B cell (primary cell): ENCODE measurements around the gene HRC. TPM values are rescaled to one million over a fixed set of nuclear protein-coding genes. Genes with fewer than 3 reads are reported as not detected.

Source experiments
- ATAC-seq: fragments of 200-7000 bp; cut with Tn5 transposase; one replicate; pipeline ENCODE4 v1.10.0; 2021; ENCODE audit warnings: low read depth, mild to moderate bottlenecking, moderate number of reproducible peaks, moderate library complexity
- CTCF ChIA-PET: fragments of 350-600 bp; sonication (Branson Sonifier 250); formaldehyde crosslinking; loops from one replicate; lab custom pipeline; 2021; ENCODE audit warnings: antibody characterized with exemption, inconsistent platforms; lab: Charles Lee
- POLR2A ChIA-PET: fragments of 350-600 bp; sonication (Branson Sonifier 250); formaldehyde crosslinking; loops from one replicate; lab custom pipeline; 2021; ENCODE audit warnings: antibody characterized with exemption; lab: Charles Lee
- DNase-seq: peaks from one replicate; pipeline ENCODE4 v3.0.0; 2013
- H2AFZ ChIP-seq: 2 replicates; pipeline ENCODE4 v1.6.1; 2012; ENCODE audit warnings: mild to moderate bottlenecking, low read depth, low read length; ENCODE audit not compliant: insufficient read depth, poor library complexity, severe bottlenecking
- H3K27ac ChIP-seq, 2 donors: 1 replicate in 1 of 2; 2 replicates in 1 of 2; pipeline ENCODE4 v1.5.1; 2012 to 2013; ENCODE audit warnings: low read length in 2 of 2, mild to moderate bottlenecking in 2 of 2, moderate library complexity in 1 of 2
- H3K27me3 ChIP-seq, 4 experiments: fragments of 200-600 bp in 1 of 4; sonication (generic) in 1 of 4; replicated peaks in 1 of 4; 1 replicate in 2 of 4; 2 replicates in 2 of 4; pipeline versions ENCODE4 v1.6.1 to v1.7.0; 2013 to 2016; ENCODE audit warnings: low read length in 3 of 4, mild to moderate bottlenecking in 2 of 4, mixed read lengths in 1 of 4, moderate library complexity in 1 of 4; ENCODE audit not compliant: insufficient read depth in 4 of 4, control insufficient read depth in 3 of 4; ENCODE audit errors: control extremely low read depth in 1 of 4
- H3K36me3 ChIP-seq, 2 experiments: replicated peaks in 1 of 2; 1 replicate in 1 of 2; 2 replicates in 1 of 2; pipeline versions ENCODE4 v1.6.1 to v1.7.1; 2013; ENCODE audit warnings: low read length in 1 of 2; ENCODE audit not compliant: insufficient read depth in 2 of 2, control insufficient read depth in 1 of 2; ENCODE audit errors: control extremely low read depth in 1 of 2, extremely low read depth in 1 of 2
- H3K4me1 ChIP-seq, 2 donors: fragments of 200-600 bp in 1 of 2; sonication (generic) in 1 of 2; 1 replicate in 1 of 2; 2 replicates in 1 of 2; pipeline versions ENCODE4 v1.5.1 to v1.6.1; 2013 to 2017; ENCODE audit warnings: low read length in 2 of 2; ENCODE audit not compliant: control insufficient read depth in 2 of 2, insufficient read depth in 2 of 2
- H3K4me2 ChIP-seq: replicated peaks from 2 replicates; pipeline ENCODE3; 2012; ENCODE audit warnings: mild to moderate bottlenecking, low read depth, low read length; ENCODE audit not compliant: poor library complexity, severe bottlenecking
- H3K4me3 ChIP-seq, 5 experiments: fragments of 200-600 bp in 1 of 5; sonication (generic) in 1 of 5; 1 replicate in 3 of 5; 2 replicates in 2 of 5; pipeline versions ENCODE4 v1.5.1 to v1.7.0; 2011 to 2016; ENCODE audit warnings: low read length in 4 of 5, mild to moderate bottlenecking in 4 of 5, low read depth in 2 of 5, control low read depth in 1 of 5, moderate library complexity in 1 of 5; ENCODE audit not compliant: insufficient read depth in 1 of 5; ENCODE audit errors: control extremely low read depth in 1 of 5, extremely low read depth in 1 of 5
- H3K79me2 ChIP-seq: fragments of 200-600 bp; sonication (generic); one replicate; pipeline ENCODE4 v1.6.0; 2016; ENCODE audit warnings: low read length; ENCODE audit not compliant: control insufficient read depth, insufficient read depth
- H3K9ac ChIP-seq: fragments of 200-600 bp; sonication (generic); 2 replicates; pipeline ENCODE4 v1.6.1; 2017; ENCODE audit warnings: mild to moderate bottlenecking, low read length, moderate library complexity
- H3K9me3 ChIP-seq, 3 donors: one replicate each; pipeline versions ENCODE4 v1.6.1 to v1.7.1; 2013; ENCODE audit warnings: low read length in 2 of 3; ENCODE audit not compliant: control insufficient read depth in 2 of 3, insufficient read depth in 1 of 3; ENCODE audit errors: control extremely low read depth in 1 of 3
- H4K20me1 ChIP-seq: 2 replicates; pipeline ENCODE4 v1.6.0; 2012; ENCODE audit warnings: mild to moderate bottlenecking, low read length; ENCODE audit not compliant: insufficient read depth, control insufficient read depth, poor library complexity, severe bottlenecking
- H3K27ac Mint-ChIP-seq: one replicate; pipeline ENCODE4 v1.8.0; 2021; ENCODE audit warnings: mixed read lengths
- H3K27me3 Mint-ChIP-seq: one replicate; pipeline ENCODE4 v1.8.0; 2021; ENCODE audit warnings: mixed read lengths
- H3K4me1 Mint-ChIP-seq: one replicate; pipeline ENCODE4 v1.8.0; 2021; ENCODE audit warnings: mixed read lengths
- H3K4me3 Mint-ChIP-seq: one replicate; pipeline ENCODE4 v1.8.0; 2021; ENCODE audit warnings: mixed read lengths
- H3K9me3 Mint-ChIP-seq: one replicate; pipeline ENCODE4 v1.8.0; 2022; ENCODE audit warnings: mixed read lengths; ENCODE audit not compliant: insufficient read depth
- EZH2 ChIP-seq: IDR thresholded peaks from 2 replicates; pipeline ENCODE4 v1.6.1; 2012; ENCODE audit warnings: borderline replicate concordance, low read depth, mild to moderate bottlenecking, moderate library complexity, low read length; ENCODE audit not compliant: insufficient read depth, poor library complexity, severe bottlenecking
- WGBS: methylation state at CpG from one replicate; pipeline ENCODE4 v1.1.5; 2013; ENCODE audit warnings: missing lambda C conversion rate; ENCODE audit not compliant: insufficient coverage; 5-methylcytosine and 5-hydroxymethylcytosine counted together
- intact Hi-C: fragments of 100-400 bp; cut with micrococcal nuclease; formaldehyde crosslinking; loops from one replicate; pipeline ENCODE4 v1.10.0; 2022
- polyA plus RNA-seq: library from polyadenylated mRNA; depleted of rRNA; stranded (reverse); fragments of >200 nt; gene quantifications from 2 replicates; pipeline ENCODE4 v1.2.3, GENCODE V29; 2012
- total RNA-seq, 2 donors: library from RNA; stranded (reverse); fragments of 120-200 nt in 1 of 2; gene quantifications; 1 replicate in 1 of 2; 2 replicates in 1 of 2; pipeline versions ENCODE4 v1.2.3 to v1.2.4, GENCODE V29; 2013 to 2022
- TF ChIP-seq, protein P1 (sequence below): fragments of 200-600 bp; IDR thresholded peaks from one replicate; pipeline ENCODE4 v1.8.0; 2022; ENCODE audit warnings: antibody characterized with exemption, mild to moderate bottlenecking

Gene HRC
- total and polyA plus RNA-seq, 2 donors (not counting 1 experiment from before 2014, with no cell fraction given): not detected

DNA sequence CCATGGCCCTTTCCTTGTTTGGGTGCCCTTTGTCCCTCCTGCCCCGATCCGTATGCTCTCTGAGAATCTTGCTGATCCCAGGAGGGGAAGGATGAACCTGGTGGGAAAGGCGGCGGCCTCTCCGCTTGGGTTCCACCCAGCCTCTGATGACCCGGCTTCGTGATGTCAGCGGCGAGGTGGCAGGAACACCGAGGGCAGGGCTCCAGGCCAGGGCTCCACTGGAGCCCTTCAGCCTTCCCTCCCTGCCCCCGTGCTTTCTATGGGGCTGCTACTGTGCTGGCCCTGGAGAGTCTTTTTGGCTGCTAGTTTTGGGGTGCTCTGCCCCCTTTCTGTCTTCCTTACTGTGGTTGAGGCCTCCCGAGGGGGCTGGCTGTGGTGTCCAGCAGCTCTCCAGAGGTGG, 52.9 kb downstream of the HRC start:
- TF ChIP-seq, protein P1, sequence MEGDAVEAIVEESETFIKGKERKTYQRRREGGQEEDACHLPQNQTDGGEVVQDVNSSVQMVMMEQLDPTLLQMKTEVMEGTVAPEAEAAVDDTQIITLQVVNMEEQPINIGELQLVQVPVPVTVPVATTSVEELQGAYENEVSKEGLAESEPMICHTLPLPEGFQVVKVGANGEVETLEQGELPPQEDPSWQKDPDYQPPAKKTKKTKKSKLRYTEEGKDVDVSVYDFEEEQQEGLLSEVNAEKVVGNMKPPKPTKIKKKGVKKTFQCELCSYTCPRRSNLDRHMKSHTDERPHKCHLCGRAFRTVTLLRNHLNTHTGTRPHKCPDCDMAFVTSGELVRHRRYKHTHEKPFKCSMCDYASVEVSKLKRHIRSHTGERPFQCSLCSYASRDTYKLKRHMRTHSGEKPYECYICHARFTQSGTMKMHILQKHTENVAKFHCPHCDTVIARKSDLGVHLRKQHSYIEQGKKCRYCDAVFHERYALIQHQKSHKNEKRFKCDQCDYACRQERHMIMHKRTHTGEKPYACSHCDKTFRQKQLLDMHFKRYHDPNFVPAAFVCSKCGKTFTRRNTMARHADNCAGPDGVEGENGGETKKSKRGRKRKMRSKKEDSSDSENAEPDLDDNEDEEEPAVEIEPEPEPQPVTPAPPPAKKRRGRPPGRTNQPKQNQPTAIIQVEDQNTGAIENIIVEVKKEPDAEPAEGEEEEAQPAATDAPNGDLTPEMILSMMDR: no peak
- TF ChIP-seq EZH2: no peak
- peaks cover 1 to 83% of the 10 kb centered on the region in 2 experiments for H3K36me3 ChIP-seq
- peaks cover 8% of the 10 kb centered on the region for H3K4me1 Mint-ChIP-seq
- H3K9me3 Mint-ChIP-seq: no peaks in the 10 kb centered on the region
- no peak overlapping the region for H2AFZ ChIP-seq
- H3K4me2 ChIP-seq: no peak overlapping the region
- DNase-seq: no peak
- CTCF ChIA-PET: interaction anchor here (1.1 kb wide), 1 partner anchor 105 kb away, joined by 4 read pairs; no protein-coding TSS in a partner anchor
- ATAC-seq: no peak
- H3K9ac ChIP-seq: no peak overlapping the region
- no peaks in the 10 kb centered on the region for H3K9me3 ChIP-seq
- intact Hi-C loops: no loop called here
- H3K27ac Mint-ChIP-seq: no peak overlapping the region
- peaks cover 13 to 14% of the 10 kb centered on the region in 2 donors for H3K4me1 ChIP-seq
- H3K27me3 ChIP-seq: no peaks in the 10 kb centered on the region
- peaks cover 87% of the 10 kb centered on the region for H4K20me1 ChIP-seq
- H3K79me2 ChIP-seq: peaks cover 35% of the 10 kb centered on the region
- POLR2A ChIA-PET: no interaction called here
- no peak overlapping the region for H3K4me3 Mint-ChIP-seq
- 92% methylated on average over 12 of the region's 12 CpGs for WGBS
- H3K27me3 Mint-ChIP-seq: no peaks in the 10 kb centered on the region
- H3K27ac ChIP-seq: no peak overlapping the region
- H3K4me3 ChIP-seq: no peak overlapping the region

Other genes starting within 250 kb of the HRC start
- 0.64 TPM in 1 of 2 replicates, not detected in the other for gene DHDH, start 221.7 kb downstream of the HRC start, total RNA-seq
- 0.82 TPM in 1 of 2 replicates, not detected in the other for gene DHDH, start 221.7 kb downstream of the HRC start, polyA plus RNA-seq
- 92.7 and 95.3 TPM in 2 replicates for gene BAX, start 200.5 kb downstream of the HRC start, total RNA-seq
- 109 and 114 TPM in 2 replicates for gene BAX, start 200.5 kb downstream of the HRC start, polyA plus RNA-seq
- 881 and 937 TPM in 2 replicates for gene FTL, start 190.1 kb downstream of the HRC start, total RNA-seq
- gene FTL, start 190.1 kb downstream of the HRC start, polyA plus RNA-seq: 534 and 832 TPM in 2 replicates
- gene GYS1, start 162.1 kb downstream of the HRC start, total RNA-seq: 62.7 and 63.0 TPM in 2 replicates
- gene GYS1, start 162.1 kb downstream of the HRC start, polyA plus RNA-seq: 22.7 and 28.9 TPM in 2 replicates
- gene RUVBL2, start 161.5 kb downstream of the HRC start, total RNA-seq: 36.1 and 44.8 TPM in 2 replicates
- gene RUVBL2, start 161.5 kb downstream of the HRC start, polyA plus RNA-seq: 50.7 and 57.4 TPM in 2 replicates
- gene LHB, start 138.3 kb downstream of the HRC start, total RNA-seq: 1.1 TPM in 1 of 2 replicates, not detected in the other
- gene LHB, start 138.3 kb downstream of the HRC start, polyA plus RNA-seq: 1.6 and 4.7 TPM in 2 replicates
- not detected in 2 replicates for gene CGB3, start 131.1 kb downstream of the HRC start, total RNA-seq
- gene CGB3, start 131.1 kb downstream of the HRC start, polyA plus RNA-seq: not detected in 2 replicates
- gene CGB2, start 123.5 kb downstream of the HRC start, total RNA-seq: not detected in 2 replicates
- not detected in 2 replicates for gene CGB2, start 123.5 kb downstream of the HRC start, polyA plus RNA-seq
- not detected in 2 replicates for gene CGB1, start 118.5 kb downstream of the HRC start, total RNA-seq
- gene CGB1, start 118.5 kb downstream of the HRC start, polyA plus RNA-seq: not detected in 2 replicates
- not detected in 2 replicates for gene CGB5, start 111.5 kb downstream of the HRC start, total RNA-seq
- not detected in 2 replicates for gene CGB5, start 111.5 kb downstream of the HRC start, polyA plus RNA-seq
- gene CGB8, start 106.3 kb downstream of the HRC start, total RNA-seq: not detected in 2 replicates
- gene CGB8, start 106.3 kb downstream of the HRC start, polyA plus RNA-seq: not detected in 2 replicates
- gene CGB7, start 97.6 kb downstream of the HRC start, total RNA-seq: not detected in 2 replicates
- gene CGB7, start 97.6 kb downstream of the HRC start, polyA plus RNA-seq: not detected in 2 replicates
- not detected in 2 replicates for gene NTF4, start 90.6 kb downstream of the HRC start, total RNA-seq
- gene NTF4, start 90.6 kb downstream of the HRC start, polyA plus RNA-seq: not detected in 2 replicates
- 0.10 TPM in 1 of 2 replicates, not detected in the other for gene KCNA7, start 82.7 kb downstream of the HRC start, total RNA-seq
- not detected in 2 replicates for gene KCNA7, start 82.7 kb downstream of the HRC start, polyA plus RNA-seq
- gene SNRNP70, start 69.9 kb downstream of the HRC start, total RNA-seq: 598 and 610 TPM in 2 replicates
- 954 and 1,219 TPM in 2 replicates for gene SNRNP70, start 69.9 kb downstream of the HRC start, polyA plus RNA-seq
- gene LIN7B, start 41.0 kb downstream of the HRC start, total RNA-seq: 12.4 and 13.1 TPM in 2 replicates
- 7.4 and 7.5 TPM in 2 replicates for gene LIN7B, start 41.0 kb downstream of the HRC start, polyA plus RNA-seq
- gene C19orf73, start 36.3 kb downstream of the HRC start, total RNA-seq: 3.9 and 5.3 TPM in 2 replicates
- gene C19orf73, start 36.3 kb downstream of the HRC start, polyA plus RNA-seq: 8.2 and 9.8 TPM in 2 replicates
- gene PPFIA3, start 35.9 kb downstream of the HRC start, total RNA-seq: 0.80 and 3.4 TPM in 2 replicates
- 1.5 and 2.1 TPM in 2 replicates for gene PPFIA3, start 35.9 kb downstream of the HRC start, polyA plus RNA-seq
- gene TRPM4, start 2.4 kb upstream of the HRC start, total RNA-seq: not detected in 2 replicates
- 0.24 TPM in 1 of 2 replicates, not detected in the other for gene TRPM4, start 2.4 kb upstream of the HRC start, polyA plus RNA-seq
- gene SLC6A16, start 169.8 kb upstream of the HRC start, total RNA-seq: 68.4 and 68.5 TPM in 2 replicates
- gene SLC6A16, start 169.8 kb upstream of the HRC start, polyA plus RNA-seq: 16.9 and 22.3 TPM in 2 replicates
- gene CD37, start 180.0 kb upstream of the HRC start, total RNA-seq: 1,880 and 1,998 TPM in 2 replicates
- gene CD37, start 180.0 kb upstream of the HRC start, polyA plus RNA-seq: 1,422 and 2,188 TPM in 2 replicates
- 12.0 and 13.4 TPM in 2 replicates for gene TEAD2, start 207.0 kb upstream of the HRC start, total RNA-seq
- gene TEAD2, start 207.0 kb upstream of the HRC start, polyA plus RNA-seq: 1.6 and 5.8 TPM in 2 replicates
- 0.68 and 1.2 TPM in 2 replicates for gene DKKL1, start 208.5 kb upstream of the HRC start, total RNA-seq
- gene DKKL1, start 208.5 kb upstream of the HRC start, polyA plus RNA-seq: 1.6 TPM in 1 of 2 replicates, not detected in the other
- gene KASH5, start 232.9 kb upstream of the HRC start, total RNA-seq: 0.74 and 1.4 TPM in 2 replicates
- 0.67 TPM in 1 of 2 replicates, not detected in the other for gene KASH5, start 232.9 kb upstream of the HRC start, polyA plus RNA-seq